CD4-positive, alpha-beta T cell treated with Interleukin-4 for 1 hour (primary cell): Measurements from ENCODE around the gene PKIB.
"Not testable (repeated sequence)": the region's sequence is repeated elsewhere in the genome, so short reads cannot be mapped to it uniquely, and the experiment has no call there.

Experiments used
- DNase-seq, 2 donors: peaks; one replicate each; pipeline ENCODE4 v3.0.0-alpha.2; 2020 to 2022

The PKIB gene

GRCh38 chr6:122712448-122713137 lies 102.4 kb downstream of the PKIB start:
- DNase-seq, result no peak

GRCh38 chr6:122713138-122713537 lies 102.9 kb downstream of the PKIB start:
- peak in 1 of 2 donors; percentile 24 for DNase-seq

- no peak for DNase-seq
Observed at GRCh38 chr6:122714059-122714458, 103.9 kb downstream of the PKIB start.

GRCh38 chr6:122715725-122716124 lies 105.5 kb downstream of the PKIB start:
- no peak for DNase-seq

GRCh38 chr6:122717350-122717749 lies 107.1 kb downstream of the PKIB start:
- DNase-seq, result no peak

GRCh38 chr6:122718616-122719015 lies 108.4 kb downstream of the PKIB start:
- no peak for DNase-seq

- DNase-seq, result no peak
Observed at GRCh38 chr6:122719176-122719575, 109.0 kb downstream of the PKIB start.

- DNase-seq, result no peak
Observed at GRCh38 chr6:122722746-122723145, 112.5 kb downstream of the PKIB start.

GRCh38 chr6:122726649-122727048 lies 116.4 kb downstream of the PKIB start:
- no peak for DNase-seq

GRCh38 chr6:122727244-122727643 lies 117.0 kb downstream of the PKIB start:
- no peak for DNase-seq

GRCh38 chr6:122730334-122730733 lies 120.1 kb downstream of the PKIB start:
- no peak for DNase-seq

- peak in 1 of 2 donors; percentile 16 for DNase-seq
Observed at GRCh38 chr6:122730775-122731386, 120.7 kb downstream of the PKIB start.

- DNase-seq, result no peak
Observed at GRCh38 chr6:122733259-122733658, 123.1 kb downstream of the PKIB start.

- no peak for DNase-seq
Observed at GRCh38 chr6:122734529-122735395, 124.6 kb downstream of the PKIB start.

- no peak for DNase-seq
Observed at GRCh38 chr6:122735582-122735981, 125.4 kb downstream of the PKIB start.

GRCh38 chr6:122736163-122736562 lies 126.0 kb downstream of the PKIB start:
- DNase-seq, result no peak

- no peak for DNase-seq
Observed at GRCh38 chr6:122736616-122737015, 126.4 kb downstream of the PKIB start.

GRCh38 chr6:122740091-122740490 lies 129.9 kb downstream of the PKIB start:
- no peak for DNase-seq

GRCh38 chr6:122740936-122741335 lies 130.7 kb downstream of the PKIB start:
- DNase-seq, result no peak

- DNase-seq, result not testable (repeated sequence)
Observed at GRCh38 chr6:122744247-122744646, 134.0 kb downstream of the PKIB start.

GRCh38 chr6:122744856-122745255 lies 134.7 kb downstream of the PKIB start:
- DNase-seq, result not testable (repeated sequence)

- DNase-seq, result no peak
Observed at GRCh38 chr6:122746688-122747087, 136.5 kb downstream of the PKIB start.

GRCh38 chr6:122747573-122747972 lies 137.4 kb downstream of the PKIB start:
- peak in 1 of 2 donors; percentile 71 for DNase-seq

- not testable (repeated sequence) for DNase-seq
Observed at GRCh38 chr6:122748945-122749344, 138.7 kb downstream of the PKIB start.
